Tibial artery (tissue), 4 donors: Measurements from ENCODE around the gene CELSR1.

ENCODE experiments used
- DNase-seq, 2 donors: peaks; one replicate each; pipeline ENCODE4 v3.0.0-alpha.2; 2019
- H3K27ac ChIP-seq, 2 donors: fragments of 200-600 bp; sonication (generic) in 1 of 2; 1 replicate in 1 of 2; 2 replicates in 1 of 2; pipeline ENCODE4 v1.5.1; 2018 to 2019; ENCODE audit warnings: mild to moderate bottlenecking in 1 of 2
- H3K27me3 ChIP-seq, 2 donors: fragments of 200-600 bp; sonication (generic) in 1 of 2; one replicate each; pipeline versions ENCODE4 v1.5.1 to v1.6.0; 2016 to 2019
- H3K36me3 ChIP-seq, 3 donors: fragments of 200-600 bp; sonication (generic) in 2 of 3; one replicate each; pipeline ENCODE4 v1.5.1; 2016 to 2019; ENCODE audit warnings: mild to moderate bottlenecking in 2 of 3
- H3K4me1 ChIP-seq, 4 donors: fragments of 200-600 bp; sonication (generic) in 2 of 4; 1 replicate in 3 of 4; 2 replicates in 1 of 4; pipeline ENCODE4 v1.5.1; 2016 to 2019
- H3K4me3 ChIP-seq, 2 donors: fragments of 200-600 bp; sonication (generic) in 1 of 2; 1 replicate in 1 of 2; 2 replicates in 1 of 2; pipeline ENCODE4 v1.5.1; 2018 to 2019; ENCODE audit warnings: mild to moderate bottlenecking in 2 of 2
- H3K9me3 ChIP-seq, 3 donors: fragments of 200-600 bp; sonication (generic) in 1 of 3; one replicate each; pipeline ENCODE4 v1.5.1; 2016 to 2019
- CTCF ChIP-seq, 2 experiments: fragments of 200-600 bp in 1 of 2; fragments of 450-650 bp in 1 of 2; IDR thresholded peaks; one replicate each; pipeline ENCODE4 v1.5.1; 2017 to 2019; ENCODE audit warnings: antibody characterized with exemption in 2 of 2, mild to moderate bottlenecking in 1 of 2, moderate library complexity in 1 of 2
- intact Hi-C: fragments of 100-400 bp; cut with DNase I; formaldehyde crosslinking; loops from one replicate; pipeline ENCODE4 v1.15.0; 2023; ENCODE audit warnings: low total_unique reads

The CELSR1 gene

DNA sequence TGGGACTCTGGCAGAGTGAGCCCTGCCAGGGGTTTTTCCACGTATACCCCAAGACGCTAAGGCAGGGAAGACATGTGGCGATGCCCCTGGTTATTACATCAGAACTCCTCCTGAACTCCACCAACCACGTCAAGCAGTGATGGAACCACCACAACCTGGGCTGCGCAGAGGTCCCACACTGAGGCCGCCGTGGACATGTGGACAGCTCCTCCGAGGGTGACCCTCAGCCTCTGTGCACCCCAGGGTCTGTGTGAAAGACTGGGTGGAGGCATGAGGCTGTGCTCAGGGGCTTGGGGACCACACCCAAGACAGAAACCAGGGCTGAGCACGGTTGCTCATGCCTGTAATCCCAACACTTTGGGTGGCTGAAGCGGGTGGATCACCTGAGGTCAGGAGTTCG, 149.7 kb downstream of the CELSR1 start:
- intact Hi-C loops: no loop called here
- Histone ChIP-seq H3K4me1 (peaks cover 0 to 7% (median 0%) of the 10 kb centered on the region in 4 donors), H3K27ac (no peak overlapping the region), H3K4me3 (no peak overlapping the region), H3K9me3 (no peaks in the 10 kb centered on the region), H3K36me3 (no peaks in the 10 kb centered on the region), H3K27me3 (no peaks in the 10 kb centered on the region)
- TF ChIP-seq CTCF (IDR thresholded peaks at IDR 0.05): no peak
- no peak for DNase-seq

GRCh38 chr22:46386312-46386711, 151.1 kb downstream of the CELSR1 start:
- DNase-seq: no peak
- no peak for TF ChIP-seq CTCF (IDR thresholded peaks at IDR 0.05)
- intact Hi-C loops: no loop called here
- H3K4me1 ChIP-seq: peaks cover 0 to 7% (median 0%) of the 10 kb centered on the region in 4 donors
- H3K9me3 ChIP-seq: no peaks in the 10 kb centered on the region
- no peaks in the 10 kb centered on the region for H3K36me3 ChIP-seq
- H3K4me3 ChIP-seq: no peak overlapping the region
- H3K27me3 ChIP-seq: peaks cover 0 to under 1% of the 10 kb centered on the region in 2 donors
- no peak overlapping the region for H3K27ac ChIP-seq

DNA sequence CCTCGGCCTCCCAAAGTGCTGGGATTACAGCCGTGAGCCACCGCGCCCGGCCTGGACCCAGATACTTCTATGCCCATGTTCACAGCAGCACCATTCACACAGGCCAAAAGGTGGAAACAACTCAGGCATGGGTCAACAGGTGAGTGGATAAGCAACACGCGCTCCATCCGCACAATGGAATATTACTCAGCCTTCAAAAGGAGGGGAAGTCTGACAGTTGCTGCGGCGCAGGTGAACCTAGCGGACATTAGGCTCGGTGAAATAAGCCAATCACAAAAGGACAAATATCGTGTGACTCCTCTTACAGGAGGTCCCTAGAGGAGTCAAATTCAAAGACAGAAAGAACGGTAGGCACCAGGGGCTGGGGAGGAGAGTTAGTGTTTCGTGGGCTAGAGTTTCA, 154.9 kb downstream of the CELSR1 start:
- H3K36me3 ChIP-seq: peaks cover 0 to 8% (median 0%) of the 10 kb centered on the region in 3 donors

GRCh38 chr22:46381731-46382130, 155.7 kb downstream of the CELSR1 start:
- Histone ChIP-seq H3K9me3 (no peaks in the 10 kb centered on the region), H3K36me3 (peaks cover 0 to 14% (median 0%) of the 10 kb centered on the region in 3 donors), H3K4me3 (no peak overlapping the region), H3K27me3 (peaks cover 0 to 22% of the 10 kb centered on the region in 2 donors), H3K4me1 (no peaks in the 10 kb centered on the region), H3K27ac (no peak overlapping the region)
- DNase-seq: no peak
- no peak for TF ChIP-seq CTCF (IDR thresholded peaks at IDR 0.05)
- intact Hi-C loops: no loop called here

More for the DNA sequence above, 154.9 kb downstream of the CELSR1 start:
- Histone ChIP-seq H3K27me3 (peaks cover 0 to 19% of the 10 kb centered on the region in 2 donors), H3K9me3 (no peaks in the 10 kb centered on the region), H3K4me3 (no peak overlapping the region), H3K27ac (no peak overlapping the region), H3K4me1 (no peaks in the 10 kb centered on the region)
- intact Hi-C loops: no loop called here
- DNase-seq: no peak
- TF ChIP-seq CTCF (IDR thresholded peaks at IDR 0.05): no peak

DNA sequence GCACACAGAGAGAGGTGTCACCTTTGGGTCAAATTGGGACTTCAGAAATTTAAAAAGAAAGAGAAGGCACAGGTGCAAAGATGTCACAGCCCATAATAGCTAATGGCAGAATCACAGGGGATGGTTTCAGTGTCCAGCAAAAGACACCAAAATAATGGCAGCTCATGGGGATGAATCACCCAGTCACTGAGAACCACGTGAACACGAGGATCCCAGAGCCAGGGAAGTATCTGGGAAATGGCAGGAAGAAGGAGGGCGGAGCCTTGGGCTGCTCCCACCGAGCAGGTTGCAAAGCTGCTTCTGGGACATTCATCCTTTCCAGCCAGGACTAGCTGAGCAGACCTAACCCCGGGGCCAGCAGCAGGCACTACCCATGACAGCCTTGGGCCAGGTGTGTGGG, 156.3 kb downstream of the CELSR1 start:
- intact Hi-C loops: no loop called here
- no peak overlapping the region for H3K27ac ChIP-seq
- no peak for TF ChIP-seq CTCF (IDR thresholded peaks at IDR 0.05)

GRCh38 chr22:46380581-46380980, 156.8 kb downstream of the CELSR1 start:
- H3K4me1 ChIP-seq: no peaks in the 10 kb centered on the region
- no peak overlapping the region for H3K27ac ChIP-seq
- H3K9me3 ChIP-seq: peaks cover 0 to 4% (median 3%) of the 10 kb centered on the region in 3 donors
- H3K36me3 ChIP-seq: peaks cover 0 to 20% (median 0%) of the 10 kb centered on the region in 3 donors
- no peak for TF ChIP-seq CTCF (IDR thresholded peaks at IDR 0.05)
- intact Hi-C loops: no loop called here
- peaks cover 0 to 22% of the 10 kb centered on the region in 2 donors for H3K27me3 ChIP-seq
- H3K4me3 ChIP-seq: no peak overlapping the region
- no peak for DNase-seq

More for the DNA sequence above, 156.3 kb downstream of the CELSR1 start:
- Histone ChIP-seq H3K4me3 (no peak overlapping the region), H3K4me1 (no peaks in the 10 kb centered on the region), H3K9me3 (peaks cover 0 to 4% (median 2%) of the 10 kb centered on the region in 3 donors), H3K36me3 (peaks cover 0 to 20% (median 0%) of the 10 kb centered on the region in 3 donors), H3K27me3 (peaks cover 0 to 22% of the 10 kb centered on the region in 2 donors)
- no peak for DNase-seq
